Esophagus squamous epithelium (tissue), 5 donors: ENCODE measurements around the gene TFCP2L1. TPM values are rescaled to one million over a fixed set of nuclear protein-coding genes. Genes with fewer than 3 reads are reported as not detected.

Experiments used
- DNase-seq: peaks from one replicate; lab custom pipeline; 2025; lab: John Stamatoyannopoulos, UW
- H3K27ac ChIP-seq, 4 donors: fragments of 200-600 bp; sonication (generic); one replicate each; pipeline ENCODE4 v1.5.1; 2016 to 2019; ENCODE audit warnings: mild to moderate bottlenecking in 1 of 4
- H3K27me3 ChIP-seq, 4 donors: fragments of 200-600 bp; sonication (generic); 1 replicate in 3 of 4; 2 replicates in 1 of 4; pipeline versions ENCODE4 v1.5.1 to v1.6.0; 2017 to 2021; ENCODE audit warnings: antibody characterized with exemption in 1 of 4
- H3K36me3 ChIP-seq, 3 donors: fragments of 200-600 bp; sonication (generic); one replicate each; pipeline ENCODE4 v1.5.1; 2016 to 2019
- H3K4me1 ChIP-seq, 3 donors: fragments of 200-600 bp; sonication (generic); one replicate each; pipeline ENCODE4 v1.5.1; 2017 to 2019
- H3K4me3 ChIP-seq, 4 donors: fragments of 200-600 bp; sonication (generic); 1 replicate in 3 of 4; 2 replicates in 1 of 4; pipeline ENCODE4 v1.5.1; 2016 to 2019; ENCODE audit warnings: mild to moderate bottlenecking in 2 of 4, moderate library complexity in 1 of 4
- H3K9me3 ChIP-seq, 3 donors: fragments of 200-600 bp; sonication (generic); one replicate each; pipeline ENCODE4 v1.5.1; 2016 to 2019
- POLR2A ChIP-seq, 4 donors: fragments of 450-650 bp; IDR thresholded peaks; one replicate each; pipeline ENCODE4 v1.6.1; 2017; ENCODE audit warnings: antibody characterized with exemption in 4 of 4, mild to moderate bottlenecking in 4 of 4, moderate library complexity in 3 of 4
- WGBS, 2 donors: methylation state at CpG; one replicate each; pipeline ENCODE4 v1.1.5; 2018; 5-methylcytosine and 5-hydroxymethylcytosine counted together
- intact Hi-C: fragments of 100-400 bp; cut with DNase I; formaldehyde crosslinking; loops from one replicate; pipeline ENCODE4 v1.15.0; 2022
- total RNA-seq, 4 donors: library from RNA; depleted of rRNA; stranded (reverse); fragments of >200 nt; gene quantifications; one replicate each; pipeline ENCODE4 v1.1.0, GENCODE V29; 2016
- TF ChIP-seq, protein P1 (sequence below), 6 experiments: fragments of 450-650 bp in 4 of 6; fragments of 200-600 bp in 2 of 6; sonication (generic) in 2 of 6; IDR thresholded peaks; one replicate each; pipeline ENCODE4 v1.5.1; 2016 to 2019; ENCODE audit warnings: antibody characterized with exemption in 6 of 6, mild to moderate bottlenecking in 4 of 6, moderate library complexity in 4 of 6
- donor health status: DM: yes; HTN: yes; CAD: no.

TFCP2L1 gene
- total RNA-seq, 4 donors from 2014 or later = 17.9 to 39.7 (median 24.0) TPM

DNA sequence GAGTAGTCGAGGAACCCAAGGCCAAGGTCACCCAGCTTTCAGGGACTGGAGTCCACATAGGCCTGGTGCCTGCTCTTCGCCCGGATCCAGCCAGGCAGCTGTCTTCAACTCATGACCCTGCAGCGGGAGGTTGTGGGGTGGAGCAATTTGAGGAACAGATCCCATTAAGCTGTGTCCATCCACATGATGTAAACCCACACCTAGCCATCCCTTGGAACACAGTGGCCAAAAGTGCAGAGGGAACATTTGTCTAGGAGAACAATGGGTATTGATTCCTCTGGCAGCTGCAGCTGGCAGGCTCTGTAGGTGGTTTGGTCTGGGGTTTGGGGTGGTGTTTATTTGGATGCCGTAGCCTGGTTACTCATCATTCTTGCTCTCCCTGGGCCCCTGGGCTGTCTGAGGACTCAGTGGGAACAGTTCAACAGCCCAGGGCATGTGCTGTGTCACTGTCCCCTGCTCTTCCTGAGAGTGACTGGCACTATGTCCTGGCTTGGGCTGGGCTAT is 99.4 kb downstream of the TFCP2L1 start:
- intact Hi-C loops = no loop called here
- H3K27ac ChIP-seq = peak overlapping the region; percentile 18 to 49 (median 40)
- no peaks in the 10 kb centered on the region for H3K27me3 ChIP-seq
- H3K4me3 ChIP-seq = no peak overlapping the region
- no peaks in the 10 kb centered on the region for H3K9me3 ChIP-seq
- H3K4me1 ChIP-seq = peaks cover 5 to 47% (median 6%) of the 10 kb centered on the region in 3 donors
- DNase-seq = no peak
- WGBS, 2 donors = 49% methylated on average over 2 of the region's 5 CpGs; no CpG with 5 or more reads in 1 of the 2 donors
- TF ChIP-seq, protein P1, sequence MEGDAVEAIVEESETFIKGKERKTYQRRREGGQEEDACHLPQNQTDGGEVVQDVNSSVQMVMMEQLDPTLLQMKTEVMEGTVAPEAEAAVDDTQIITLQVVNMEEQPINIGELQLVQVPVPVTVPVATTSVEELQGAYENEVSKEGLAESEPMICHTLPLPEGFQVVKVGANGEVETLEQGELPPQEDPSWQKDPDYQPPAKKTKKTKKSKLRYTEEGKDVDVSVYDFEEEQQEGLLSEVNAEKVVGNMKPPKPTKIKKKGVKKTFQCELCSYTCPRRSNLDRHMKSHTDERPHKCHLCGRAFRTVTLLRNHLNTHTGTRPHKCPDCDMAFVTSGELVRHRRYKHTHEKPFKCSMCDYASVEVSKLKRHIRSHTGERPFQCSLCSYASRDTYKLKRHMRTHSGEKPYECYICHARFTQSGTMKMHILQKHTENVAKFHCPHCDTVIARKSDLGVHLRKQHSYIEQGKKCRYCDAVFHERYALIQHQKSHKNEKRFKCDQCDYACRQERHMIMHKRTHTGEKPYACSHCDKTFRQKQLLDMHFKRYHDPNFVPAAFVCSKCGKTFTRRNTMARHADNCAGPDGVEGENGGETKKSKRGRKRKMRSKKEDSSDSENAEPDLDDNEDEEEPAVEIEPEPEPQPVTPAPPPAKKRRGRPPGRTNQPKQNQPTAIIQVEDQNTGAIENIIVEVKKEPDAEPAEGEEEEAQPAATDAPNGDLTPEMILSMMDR (IDR thresholded peaks at IDR 0.05) = no peak
- TF ChIP-seq POLR2A (IDR thresholded peaks at IDR 0.05) = no peak
- no peaks in the 10 kb centered on the region for H3K36me3 ChIP-seq

DNA sequence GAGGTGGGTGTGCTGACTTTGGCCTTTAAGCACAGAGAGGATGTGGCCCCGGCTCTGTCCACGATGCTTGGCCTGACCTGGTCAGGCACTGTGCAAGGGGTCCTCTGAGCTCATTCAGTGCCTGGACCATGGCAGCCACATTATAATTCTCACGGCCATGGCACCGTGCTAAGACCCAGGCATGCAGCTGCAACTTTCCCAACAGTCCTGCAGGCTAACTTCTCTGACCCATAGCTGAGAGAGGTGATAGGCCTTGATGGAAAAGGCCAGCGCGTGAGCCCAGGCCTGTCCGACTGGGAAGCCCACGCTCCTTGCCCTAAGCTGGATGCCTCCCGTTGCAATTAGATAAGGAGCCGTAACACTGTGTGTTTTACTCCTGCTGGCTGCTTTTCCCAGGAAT is 99.9 kb downstream of the TFCP2L1 start:
- H3K36me3 ChIP-seq = no peaks in the 10 kb centered on the region
- intact Hi-C loops = no loop called here
- peaks cover 5 to 46% (median 6%) of the 10 kb centered on the region in 3 donors for H3K4me1 ChIP-seq
- H3K9me3 ChIP-seq = no peaks in the 10 kb centered on the region
- no peak overlapping the region for H3K4me3 ChIP-seq
- no peaks in the 10 kb centered on the region for H3K27me3 ChIP-seq
- no peak for DNase-seq
- TF ChIP-seq, protein P1 (IDR thresholded peaks at IDR 0.05) = no peak
- WGBS, 2 donors = 84% methylated on average over 4 to 9 of the region's 10 CpGs
- H3K27ac ChIP-seq = peak overlapping the region in 3 of 4 donors; percentile 38 to 49 (median 43)

DNA sequence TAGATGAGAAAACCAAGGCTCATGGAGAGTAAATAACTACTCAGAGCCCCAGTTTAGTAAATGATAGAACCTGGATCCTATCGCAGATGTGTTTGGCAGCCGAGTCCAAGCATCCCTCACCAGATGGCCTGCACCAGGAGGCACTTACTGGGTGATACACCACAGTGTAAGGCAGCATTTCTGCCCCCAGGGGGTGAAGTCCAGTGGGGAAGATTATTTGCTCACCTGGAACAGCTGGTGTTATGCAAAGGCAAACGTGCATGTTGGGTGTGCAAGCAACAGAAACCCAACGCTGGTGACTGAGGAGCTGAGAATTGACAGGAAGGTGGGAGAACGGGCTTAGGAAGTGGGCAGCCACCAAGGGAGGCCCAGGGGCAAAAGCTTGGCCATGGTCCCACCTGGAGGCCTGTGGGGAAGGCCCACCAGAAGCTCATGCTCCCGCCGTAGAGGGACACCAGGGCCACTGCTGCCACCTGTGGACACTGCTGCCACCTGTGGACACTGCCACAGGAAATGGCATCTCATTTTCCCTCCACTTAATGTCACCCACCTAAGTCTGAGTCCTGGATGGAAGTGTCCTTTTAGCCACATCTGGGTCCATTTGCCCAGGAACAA is 100.6 kb downstream of the TFCP2L1 start:
- H3K4me1 ChIP-seq = peaks cover 5 to 38% (median 6%) of the 10 kb centered on the region in 3 donors
- intact Hi-C loops = no loop called here
- H3K9me3 ChIP-seq = no peaks in the 10 kb centered on the region
- TF ChIP-seq, protein P1 (IDR thresholded peaks at IDR 0.05) = peak in 1 of 6 experiments; percentile 14
- no peak for TF ChIP-seq POLR2A (IDR thresholded peaks at IDR 0.05)
- H3K36me3 ChIP-seq = no peaks in the 10 kb centered on the region
- WGBS, 2 donors = 75 to 93% methylated on average over 4 to 7 of the region's 7 CpGs
- peak overlapping the region in 2 of 4 donors; percentile 43 to 49 for H3K27ac ChIP-seq
- DNase-seq = no peak
- H3K27me3 ChIP-seq = no peaks in the 10 kb centered on the region
- H3K4me3 ChIP-seq = no peak overlapping the region

- H3K27ac ChIP-seq = peak overlapping the region in 3 of 4 donors; percentile 9 to 55 (median 53)
- H3K27me3 ChIP-seq = no peaks in the 10 kb centered on the region
- TF ChIP-seq POLR2A (IDR thresholded peaks at IDR 0.05) = no peak
- TF ChIP-seq, protein P1 (IDR thresholded peaks at IDR 0.05) = no peak
- no peaks in the 10 kb centered on the region for H3K36me3 ChIP-seq
- 21 to 50% methylated on average over 4 of the region's 4 CpGs for WGBS, 2 donors
- no peaks in the 10 kb centered on the region for H3K9me3 ChIP-seq
- no peak overlapping the region for H3K4me3 ChIP-seq
- peaks cover 5 to 37% (median 6%) of the 10 kb centered on the region in 3 donors for H3K4me1 ChIP-seq
- no peak for DNase-seq
- intact Hi-C loops = no loop called here
Measured at GRCh38 chr2:121182520-121182919, 102.5 kb downstream of the TFCP2L1 start.

DNA sequence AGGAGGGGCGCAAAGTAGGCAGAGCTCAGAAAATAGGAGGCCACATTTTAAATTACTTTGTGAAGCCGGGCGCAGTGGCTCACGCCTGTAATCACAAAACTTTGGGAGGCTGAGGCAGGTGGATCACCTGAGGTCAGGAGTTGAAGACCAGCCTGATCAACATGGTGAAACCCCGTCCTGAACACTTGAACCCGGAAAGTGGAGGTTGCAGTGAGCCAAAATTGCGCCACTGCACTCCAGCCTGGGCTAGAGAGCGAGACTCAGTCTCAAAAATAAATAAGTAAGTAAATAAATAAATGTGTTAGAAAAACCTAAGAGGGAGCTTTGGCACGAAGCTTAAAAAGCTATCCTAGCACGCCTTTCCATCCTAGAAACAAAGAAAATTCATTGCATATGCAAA is 105.5 kb downstream of the TFCP2L1 start:
- WGBS, 2 donors = 86 to 89% methylated on average over 10 of the region's 10 CpGs
- Histone ChIP-seq H3K4me1 (peaks cover 6 to 39% (median 12%) of the 10 kb centered on the region in 3 donors), H3K36me3 (no peaks in the 10 kb centered on the region), H3K4me3 (no peak overlapping the region), H3K27me3 (peaks cover 0 to 6% (median 0%) of the 10 kb centered on the region in 4 donors), H3K9me3 (no peaks in the 10 kb centered on the region), H3K27ac (no peak overlapping the region)
- no peak for TF ChIP-seq POLR2A (IDR thresholded peaks at IDR 0.05)
- TF ChIP-seq, protein P1 (IDR thresholded peaks at IDR 0.05) = no peak
- DNase-seq = no peak
- intact Hi-C loops = no loop called here
